PC-9 (cell line): ENCODE data around the gene KRT27. TPM values are rescaled to one million over a fixed set of nuclear protein-coding genes. Genes with fewer than 3 reads are reported as not detected.

Experiments used
- BruUV-seq: library from RNA; stranded (reverse); fragments of 400-500 nt; replicated peaks from 2 replicates; lab custom pipeline; 2021; lab: Mats Ljungman, UMichigan
- CTCF ChIA-PET: fragments of 300-600 bp; sonication (Branson Sonifier 250); formaldehyde crosslinking; loops from one replicate; lab custom pipeline; 2022; ENCODE audit warnings: antibody characterized with exemption; lab: Charles Lee
- POLR2A ChIA-PET: fragments of 300-600 bp; sonication (Branson Sonifier 250); formaldehyde crosslinking; loops from one replicate; lab custom pipeline; 2022; ENCODE audit warnings: antibody characterized with exemption; ENCODE audit not compliant: unreplicated experiment; lab: Charles Lee
- DNase-seq, 2 experiments: peaks; one replicate each; pipeline versions ENCODE4 v3.0.0 to v3.0.0-alpha.2; 2015 to 2022; ENCODE audit warnings: mixed read lengths in 1 of 2
- H2AFZ ChIP-seq: fragments of 200-600 bp; sonication (generic); 2 replicates; pipeline ENCODE4 v1.8.1; 2017; ENCODE audit warnings: antibody characterized with exemption
- H3F3A ChIP-seq: fragments of 200-600 bp; sonication (generic); 2 replicates; pipeline ENCODE4 v1.8.1; 2017; ENCODE audit warnings: antibody characterized with exemption, mild to moderate bottlenecking, low read depth; ENCODE audit not compliant: insufficient read depth
- H3K27ac ChIP-seq: fragments of 200-600 bp; sonication (generic); 2 replicates; pipeline ENCODE4 v1.6.1; 2016; ENCODE audit warnings: mixed run types
- H3K27me3 ChIP-seq: fragments of 200-600 bp; sonication (generic); 2 replicates; pipeline ENCODE4 v1.6.1; 2016; ENCODE audit warnings: low read depth, mixed run types; ENCODE audit not compliant: insufficient read depth
- H3K36me3 ChIP-seq: fragments of 200-600 bp; sonication (generic); 2 replicates; pipeline ENCODE4 v1.6.1; 2016; ENCODE audit warnings: low read depth, mixed run types
- H3K4me1 ChIP-seq: fragments of 200-600 bp; sonication (generic); replicated peaks from 2 replicates; pipeline ENCODE4 v1.6.1; 2016; ENCODE audit warnings: mixed run types; ENCODE audit not compliant: insufficient read depth
- H3K4me2 ChIP-seq: fragments of 200-600 bp; sonication (generic); 2 replicates; pipeline ENCODE4 v1.6.1; 2017; ENCODE audit warnings: mixed run types
- H3K4me3 ChIP-seq: fragments of 200-600 bp; sonication (generic); 2 replicates; pipeline ENCODE4 v1.6.1; 2016; ENCODE audit warnings: mixed run types
- H3K79me2 ChIP-seq: fragments of 200-600 bp; sonication (generic); 2 replicates; pipeline ENCODE4 v1.6.1; 2017; ENCODE audit warnings: low read depth, mixed run types
- H3K9me2 ChIP-seq: fragments of 200-600 bp; sonication (generic); 2 replicates; pipeline ENCODE4 v1.8.1; 2017; ENCODE audit warnings: mild to moderate bottlenecking; ENCODE audit not compliant: insufficient read depth
- H3K9me3 ChIP-seq: fragments of 200-600 bp; sonication (generic); 2 replicates; pipeline ENCODE4 v1.8.1; 2016; ENCODE audit warnings: low read depth; ENCODE audit not compliant: insufficient read depth
- H4K20me1 ChIP-seq: fragments of 200-600 bp; sonication (generic); 2 replicates; pipeline ENCODE4 v1.8.1; 2017; ENCODE audit not compliant: insufficient read depth
- CTCF ChIP-seq: fragments of 200-600 bp; sonication (generic); conservative IDR thresholded peaks from 2 replicates; pipeline ENCODE4 v1.6.1; 2017; ENCODE audit warnings: mixed run types, antibody characterized with exemption, mild to moderate bottlenecking, moderate library complexity
- EZH2 ChIP-seq: fragments of 200-600 bp; sonication (generic); IDR thresholded peaks from 2 replicates; pipeline ENCODE4 v1.8.0; 2017; ENCODE audit warnings: antibody characterized with exemption, low read depth
- intact Hi-C: fragments of 100-400 bp; cut with micrococcal nuclease; formaldehyde crosslinking; loops from one replicate; pipeline ENCODE4 v1.10.0; 2022; ENCODE audit not compliant: unreplicated experiment
- total RNA-seq: library from RNA; stranded (reverse); gene quantifications from 2 replicates; pipeline ENCODE4 v1.2.3, GENCODE V29; 2021

Gene KRT27
- total RNA-seq, 1 experiment from 2014 or later: not detected

- H3K9me2 ChIP-seq: no peaks in the 10 kb centered on the region
- no peaks in the 10 kb centered on the region for H3K4me1 ChIP-seq
- TF ChIP-seq CTCF (no peak), EZH2 (no peak)
- H3K4me3 ChIP-seq: no peak overlapping the region
- H3K4me2 ChIP-seq: no peak overlapping the region
- H3K79me2 ChIP-seq: peaks cover 10% of the 10 kb centered on the region; the same call in 1 of the 2 replicates
- BruUV-seq: no TSS peak
- ChIA-PET CTCF (no interaction called here), POLR2A (interaction anchor here (0.6 kb wide), 1 partner anchor 702 kb away, joined by 3 read pairs; no protein-coding TSS in a partner anchor)
- no peaks in the 10 kb centered on the region for H3F3A ChIP-seq
- no peaks in the 10 kb centered on the region for H3K36me3 ChIP-seq
- H2AFZ ChIP-seq: no peak overlapping the region
- H3K27me3 ChIP-seq: no peaks in the 10 kb centered on the region
- H3K9me3 ChIP-seq: peaks cover 4% of the 10 kb centered on the region; the same call in 1 of the 2 replicates
- intact Hi-C loops: no loop called here
- no peak for DNase-seq
- no peak overlapping the region for H3K27ac ChIP-seq
- no peaks in the 10 kb centered on the region for H4K20me1 ChIP-seq
Measured at GRCh38 chr17:40827746-40828453, 45.5 kb upstream of the KRT27 start.

- no peaks in the 10 kb centered on the region for H3K36me3 ChIP-seq
- H3K79me2 ChIP-seq: peaks cover 20% of the 10 kb centered on the region
- H3K27me3 ChIP-seq: no peaks in the 10 kb centered on the region
- no peak for TF ChIP-seq EZH2
- TF ChIP-seq CTCF: no peak
- H3K4me3 ChIP-seq: no peak overlapping the region
- H3K9me3 ChIP-seq: peaks cover 4% of the 10 kb centered on the region; the same call in 1 of the 2 replicates
- CTCF ChIA-PET: no interaction called here
- BruUV-seq: no TSS peak
- no peak for DNase-seq
- H3K27ac ChIP-seq: no peak overlapping the region
- peaks cover 3% of the 10 kb centered on the region; the same call in 1 of the 2 replicates for H3K4me1 ChIP-seq
- H2AFZ ChIP-seq: no peak overlapping the region
- intact Hi-C loops: no loop called here
- H3K4me2 ChIP-seq: no peak overlapping the region
- H4K20me1 ChIP-seq: no peaks in the 10 kb centered on the region
- POLR2A ChIA-PET: no interaction called here
- no peaks in the 10 kb centered on the region for H3K9me2 ChIP-seq
- H3F3A ChIP-seq: peaks cover 9% of the 10 kb centered on the region; the same call in 1 of the 2 replicates
Measured at GRCh38 chr17:40825599-40825998, 43.2 kb upstream of the KRT27 start.

GRCh38 chr17:40824015-40824832, 41.9 kb upstream of the KRT27 start:
- Histone ChIP-seq H3F3A (peaks cover 20% of the 10 kb centered on the region), H3K4me3 (no peak overlapping the region), H3K36me3 (no peaks in the 10 kb centered on the region), H3K27ac (no peak overlapping the region), H3K79me2 (peaks cover 34% of the 10 kb centered on the region), H3K9me3 (peaks cover 4% of the 10 kb centered on the region; the same call in 1 of the 2 replicates), H3K27me3 (no peaks in the 10 kb centered on the region), H2AFZ (no peak overlapping the region), H4K20me1 (no peaks in the 10 kb centered on the region), H3K4me2 (no peak overlapping the region), H3K4me1 (peaks cover 14% of the 10 kb centered on the region), H3K9me2 (no peaks in the 10 kb centered on the region)
- BruUV-seq: no TSS peak
- intact Hi-C loops: no loop called here
- DNase-seq: no peak
- ChIA-PET POLR2A (no interaction called here), CTCF (no interaction called here)
- TF ChIP-seq EZH2: no peak
- TF ChIP-seq CTCF: no peak
